Ascending aorta (tissue), 2 donors: ENCODE results near the gene VAT1L. TPM values are rescaled to one million over a fixed set of nuclear protein-coding genes. Genes with fewer than 3 reads are reported as not detected.

Source experiments
- DNase-seq, 2 donors: peaks; one replicate each; pipeline ENCODE4 v3.0.0-alpha.2; 2019; ENCODE audit warnings: low spot score in 2 of 2
- H3K27ac ChIP-seq, 2 donors: fragments of 200-600 bp; sonication (generic); one replicate each; pipeline ENCODE4 v1.5.1; 2016 to 2017; ENCODE audit warnings: mild to moderate bottlenecking in 1 of 2
- H3K27me3 ChIP-seq: fragments of 200-600 bp; sonication (generic); one replicate; pipeline ENCODE4 v1.5.1; 2017
- H3K36me3 ChIP-seq, 2 donors: fragments of 200-600 bp; sonication (generic); one replicate each; pipeline ENCODE4 v1.5.1; 2016
- H3K4me1 ChIP-seq, 2 donors: fragments of 200-600 bp; sonication (generic); one replicate each; pipeline ENCODE4 v1.5.1; 2016 to 2017; ENCODE audit warnings: mild to moderate bottlenecking in 1 of 2
- H3K4me3 ChIP-seq, 2 donors: fragments of 200-600 bp; sonication (generic); one replicate each; pipeline ENCODE4 v1.5.1; 2016 to 2017; ENCODE audit warnings: mild to moderate bottlenecking in 1 of 2
- H3K9me3 ChIP-seq, 2 donors: fragments of 200-600 bp; sonication (generic); one replicate each; pipeline ENCODE4 v1.5.1; 2016
- CTCF ChIP-seq, 3 experiments: fragments of 200-600 bp in 2 of 3; fragments of 450-650 bp in 1 of 3; sonication (generic) in 2 of 3; IDR thresholded peaks; one replicate each; pipeline ENCODE4 v1.5.1; 2016 to 2019; ENCODE audit warnings: antibody characterized with exemption in 3 of 3, mild to moderate bottlenecking in 1 of 3, moderate library complexity in 1 of 3
- intact Hi-C: fragments of 100-400 bp; cut with DNase I; formaldehyde crosslinking; loops from one replicate; pipeline ENCODE4 v1.15.1; 2023
- total RNA-seq: library from RNA; depleted of rRNA; stranded (reverse); fragments of >200 nt; gene quantifications from one replicate; pipeline ENCODE4 v1.1.0, GENCODE V29; 2016

Gene VAT1L
- total RNA-seq, 1 donor from 2014 or later: 12.6 TPM

GRCh38 chr16:78001451-78002025 is 213.2 kb downstream of the VAT1L start:
- TF ChIP-seq CTCF (IDR thresholded peaks at IDR 0.05): no peak
- Histone ChIP-seq H3K27me3 (no peaks in the 10 kb centered on the region), H3K4me1 (no peaks in the 10 kb centered on the region), H3K36me3 (no peaks in the 10 kb centered on the region), H3K9me3 (peaks cover 0 to 12% of the 10 kb centered on the region in 2 donors), H3K4me3 (no peak overlapping the region), H3K27ac (peak overlapping the region; percentile 21 to 63)
- intact Hi-C loops: loop anchor here (2.0 to 5.0 kb wide), 3 partner anchors 15 to 279 kb away; partner anchors contain the start of genes NUDT7 and VAT1L
- no peak for DNase-seq

DNA sequence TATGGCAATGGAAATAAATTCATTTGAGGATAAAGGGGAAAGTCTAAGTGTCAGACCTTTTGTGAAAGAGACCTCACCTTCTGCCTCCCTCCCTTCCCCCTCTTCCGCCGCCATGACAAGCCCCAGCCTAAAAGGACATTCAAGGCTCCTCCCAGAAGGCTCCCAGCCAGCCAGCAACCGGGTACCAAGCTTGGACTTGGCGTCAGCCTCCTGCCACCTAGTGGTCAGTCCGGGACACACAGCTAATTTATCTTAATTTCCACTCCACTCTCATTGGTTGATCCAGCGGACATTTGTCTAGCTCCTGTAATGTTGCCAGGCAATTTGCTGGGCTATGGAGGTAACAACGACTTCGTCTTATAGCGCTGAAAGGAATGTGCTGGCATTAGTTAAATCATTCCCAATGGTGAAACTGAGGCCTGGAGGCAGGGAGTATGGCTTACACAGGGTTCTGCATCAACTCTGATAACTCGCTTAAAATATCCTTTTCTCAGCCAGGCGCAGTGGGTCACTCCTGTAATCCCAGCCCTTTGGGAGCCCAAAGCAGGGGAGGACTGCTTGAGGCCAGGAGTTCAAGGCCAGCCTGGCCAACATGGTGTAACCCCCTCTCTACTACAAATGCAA is 214.7 kb downstream of the VAT1L start:
- TF ChIP-seq CTCF (IDR thresholded peaks at IDR 0.05): peak; percentile 87 to 90 (median 88)
- intact Hi-C loops: loop anchor here (1.0 to 5.0 kb wide), 5 partner anchors 16 to 328 kb away; partner anchors contain the start of genes NUDT7 and VAT1L
- H3K4me1 ChIP-seq: no peaks in the 10 kb centered on the region
- peak; percentile 32 to 94 for DNase-seq
- no peak overlapping the region for H3K4me3 ChIP-seq
- no peaks in the 10 kb centered on the region for H3K36me3 ChIP-seq
- H3K9me3 ChIP-seq: no peaks in the 10 kb centered on the region
- no peak overlapping the region for H3K27ac ChIP-seq
- no peaks in the 10 kb centered on the region for H3K27me3 ChIP-seq

GRCh38 chr16:78004517-78004916 is 216.2 kb downstream of the VAT1L start:
- H3K27me3 ChIP-seq: no peaks in the 10 kb centered on the region
- intact Hi-C loops: loop anchor here (5.0 kb wide), 1 partner anchor 217 kb away; the partner anchor contains the start of gene VAT1L
- H3K9me3 ChIP-seq: no peaks in the 10 kb centered on the region
- no peaks in the 10 kb centered on the region for H3K4me1 ChIP-seq
- H3K4me3 ChIP-seq: no peak overlapping the region
- no peak for DNase-seq
- no peaks in the 10 kb centered on the region for H3K36me3 ChIP-seq
- no peak overlapping the region for H3K27ac ChIP-seq
- no peak for TF ChIP-seq CTCF (IDR thresholded peaks at IDR 0.05)

- intact Hi-C loops: no loop called here
These were observed 217.5 kb downstream of the VAT1L start for GRCh38 chr16:78005881-78006280.

GRCh38 chr16:78007121-78007520 is 218.8 kb downstream of the VAT1L start:
- intact Hi-C loops: no loop called here
- Histone ChIP-seq H3K4me3 (no peak overlapping the region), H3K27ac (no peak overlapping the region), H3K27me3 (no peaks in the 10 kb centered on the region), H3K4me1 (no peaks in the 10 kb centered on the region), H3K36me3 (no peaks in the 10 kb centered on the region), H3K9me3 (no peaks in the 10 kb centered on the region)
- no peak for DNase-seq
- TF ChIP-seq CTCF (IDR thresholded peaks at IDR 0.05): no peak

More at GRCh38 chr16:78005881-78006280, 217.5 kb downstream of the VAT1L start:
- Histone ChIP-seq H3K9me3 (no peaks in the 10 kb centered on the region), H3K4me3 (no peak overlapping the region), H3K27ac (no peak overlapping the region), H3K4me1 (no peaks in the 10 kb centered on the region), H3K36me3 (no peaks in the 10 kb centered on the region), H3K27me3 (no peaks in the 10 kb centered on the region)
- no peak for TF ChIP-seq CTCF (IDR thresholded peaks at IDR 0.05)
- no peak for DNase-seq
